SK-MEL-5 (cell line): ENCODE measurements around the gene MED31. TPM values are rescaled to one million over a fixed set of nuclear protein-coding genes. Genes with fewer than 3 reads are reported as not detected.

Source experiments
- DNase-seq: peaks from one replicate; pipeline ENCODE4 v3.0.0-alpha.2; 2016; ENCODE audit warnings: low read depth, low spot score
- in situ Hi-C: cut with HindIII; loops from 2 replicates; pipeline ENCODE4 v1.10.0; 2016; ENCODE audit warnings: low sequenced_read_pairs, high pct_unique_total_duplicates, low pct_unique_long_range_greater_than_20kb
- total RNA-seq: library from RNA; depleted of rRNA; stranded (reverse); fragments of >200 nt; shearing (Covaris generic); gene quantifications from 2 replicates; pipeline ENCODE4 v1.2.3, GENCODE V29; 2014

MED31 gene
- total RNA-seq, 1 experiment from 2014 or later, result 29.2 TPM

- in situ Hi-C loops, result no loop called here
These were observed 11.5 kb downstream of the MED31 start for GRCh38 chr17:6639586-6640535.

GRCh38 chr17:6639014-6639585 is 12.3 kb downstream of the MED31 start:
- in situ Hi-C loops, result no loop called here
- DNase-seq, result no peak

More at GRCh38 chr17:6639586-6640535, 11.5 kb downstream of the MED31 start:
- peak; percentile 4 for DNase-seq

GRCh38 chr17:6638046-6638908 is 13.1 kb downstream of the MED31 start:
- in situ Hi-C loops, result no loop called here
- no peak for DNase-seq

DNA sequence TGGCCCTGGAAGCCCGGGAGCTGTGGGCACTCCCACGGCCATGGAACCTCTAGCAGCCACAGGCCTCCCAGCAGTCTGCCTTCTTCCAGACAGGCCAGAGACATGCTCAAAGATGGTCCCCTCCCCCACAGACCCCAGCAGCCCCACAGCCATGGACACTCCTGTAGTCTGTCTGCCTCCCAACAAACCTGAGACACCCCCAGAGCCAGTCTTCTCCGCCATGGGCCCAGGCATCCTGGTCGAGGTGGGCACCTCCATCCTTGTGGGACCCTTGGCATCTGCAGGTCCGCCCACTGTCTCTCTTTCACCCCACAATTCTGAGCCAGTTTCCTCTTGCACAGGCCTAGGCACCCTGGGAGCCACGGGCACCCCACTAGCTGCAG is 14.0 kb downstream of the MED31 start:
- no peak for DNase-seq
- in situ Hi-C loops, result no loop called here

DNA sequence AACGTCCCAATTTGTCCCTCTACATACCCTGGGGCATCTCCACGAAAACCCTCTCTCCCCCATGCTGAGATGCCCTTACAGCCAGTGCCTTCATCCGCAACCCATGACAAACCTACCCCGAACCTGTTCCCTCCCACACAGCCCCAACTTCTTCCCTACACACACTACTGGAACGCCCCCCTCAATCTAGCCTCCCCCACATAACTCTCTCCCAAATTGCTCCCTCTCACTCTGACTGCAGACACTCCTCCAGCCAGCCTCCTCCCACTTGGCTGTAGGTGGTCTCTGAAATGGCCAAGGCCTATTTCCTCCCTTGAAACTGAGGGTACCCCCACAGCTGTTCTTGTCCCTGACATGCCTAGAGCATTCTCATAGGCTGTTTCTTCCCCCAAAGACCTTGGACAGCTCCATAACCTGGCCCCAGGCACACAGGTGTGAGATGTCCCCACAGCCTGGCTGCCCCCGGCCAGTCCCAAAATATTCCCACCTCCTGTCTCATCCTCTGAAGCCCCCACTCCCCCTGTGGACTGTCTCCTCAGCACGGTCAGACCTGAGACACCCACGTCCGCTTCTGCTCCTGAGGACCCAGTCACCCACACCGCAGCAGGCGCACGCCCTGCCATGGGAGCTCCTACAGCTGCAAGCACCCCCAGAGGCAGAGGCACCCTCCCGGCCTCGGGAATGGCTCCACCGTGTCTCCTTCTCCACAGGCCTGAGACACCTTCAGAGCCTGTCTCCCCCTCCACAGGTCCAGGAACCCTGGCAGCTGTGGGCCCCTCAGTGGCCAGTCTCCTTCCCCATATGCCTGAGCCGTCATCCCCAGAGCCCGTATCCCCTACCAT is 14.6 kb downstream of the MED31 start:
- no peak for DNase-seq
- in situ Hi-C loops, result no loop called here

GRCh38 chr17:6636105-6636504 is 15.3 kb downstream of the MED31 start:
- DNase-seq, result no peak
- in situ Hi-C loops, result no loop called here

GRCh38 chr17:6633263-6633662 is 18.1 kb downstream of the MED31 start:
- no peak for DNase-seq
- in situ Hi-C loops, result no loop called here

- in situ Hi-C loops, result no loop called here
These were observed 18.9 kb downstream of the MED31 start for GRCh38 chr17:6632530-6632929.

GRCh38 chr17:6630390-6630789 is 21.0 kb downstream of the MED31 start:
- DNase-seq, result no peak
- in situ Hi-C loops, result no loop called here

More at GRCh38 chr17:6632530-6632929, 18.9 kb downstream of the MED31 start:
- no peak for DNase-seq

GRCh38 chr17:6627019-6627418 is 24.4 kb downstream of the MED31 start:
- in situ Hi-C loops, result no loop called here
- DNase-seq, result no peak

- in situ Hi-C loops, result no loop called here
- DNase-seq, result no peak
These were observed 24.8 kb downstream of the MED31 start for GRCh38 chr17:6626616-6627015.

DNA sequence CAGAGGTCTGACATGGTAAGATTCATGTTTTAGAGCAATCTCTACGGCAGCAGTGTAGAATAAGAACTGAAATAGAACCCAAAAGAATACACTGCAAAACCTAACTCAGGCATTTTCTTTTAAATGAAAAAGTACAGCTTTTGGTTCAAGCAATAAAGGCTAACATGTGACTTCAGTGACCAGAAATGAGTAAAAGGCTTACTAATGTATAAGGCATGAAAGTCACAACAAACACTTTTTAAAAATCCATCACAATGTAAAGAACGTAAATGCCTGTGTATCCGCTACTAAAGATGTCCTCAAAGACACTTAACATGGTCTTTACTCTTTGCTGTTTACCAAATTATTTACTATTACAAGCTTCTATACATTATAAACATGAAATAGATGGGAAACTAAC is 27.5 kb downstream of the MED31 start:
- no peak for DNase-seq
- in situ Hi-C loops, result no loop called here

DNA sequence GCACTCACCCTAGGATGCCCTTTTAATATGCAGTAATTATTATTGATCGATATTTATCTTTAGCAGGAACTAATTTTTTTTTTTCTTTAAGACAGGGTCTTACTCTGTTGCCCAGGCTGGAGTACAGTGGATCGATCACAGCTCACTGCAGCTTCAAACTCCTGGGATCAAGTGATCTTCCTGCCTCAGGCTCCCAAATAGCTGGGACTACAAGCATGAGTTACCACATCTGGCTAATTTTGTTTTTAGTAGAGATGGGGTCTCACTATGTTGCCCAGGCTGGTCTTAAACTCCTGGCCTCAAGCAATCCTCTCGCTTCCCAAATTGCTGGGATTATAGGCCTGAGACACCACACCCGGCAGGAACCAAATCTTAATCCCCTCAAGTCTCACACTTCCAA is 40.2 kb downstream of the MED31 start:
- in situ Hi-C loops, result no loop called here
- DNase-seq, result no peak

- in situ Hi-C loops, result no loop called here
- DNase-seq, result no peak
These were observed 41.4 kb downstream of the MED31 start for GRCh38 chr17:6610011-6610410.

- in situ Hi-C loops, result no loop called here
- no peak for DNase-seq
These were observed 43.1 kb downstream of the MED31 start for GRCh38 chr17:6608321-6608720.

DNA sequence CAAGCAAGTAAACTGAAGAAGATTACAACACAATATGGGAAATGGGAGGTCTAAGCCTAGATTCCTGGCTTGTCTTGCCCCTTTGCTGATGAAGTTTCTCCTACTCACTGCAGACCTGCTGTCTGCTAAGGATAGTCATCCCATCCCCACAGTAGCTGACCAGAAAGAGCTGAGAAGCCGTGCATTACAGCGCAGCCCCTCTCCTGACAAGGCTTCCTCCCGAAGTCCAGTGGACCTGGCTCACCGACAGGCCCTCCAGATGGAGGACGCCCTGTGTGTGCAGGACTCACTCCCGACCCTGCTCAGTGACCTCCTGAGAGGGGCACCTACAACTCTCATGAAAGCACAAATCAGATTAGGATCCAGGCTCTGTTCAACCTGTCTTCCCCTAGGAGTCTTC is 46.3 kb downstream of the MED31 start:
- in situ Hi-C loops, result no loop called here
- no peak for DNase-seq

- in situ Hi-C loops, result no loop called here
- peak; percentile 6 for DNase-seq
These were observed 47.6 kb downstream of the MED31 start for GRCh38 chr17:6603744-6604325.
